ENCODE measurements around the gene HSP90AB1.

HSP90AB1 gene

DNA sequence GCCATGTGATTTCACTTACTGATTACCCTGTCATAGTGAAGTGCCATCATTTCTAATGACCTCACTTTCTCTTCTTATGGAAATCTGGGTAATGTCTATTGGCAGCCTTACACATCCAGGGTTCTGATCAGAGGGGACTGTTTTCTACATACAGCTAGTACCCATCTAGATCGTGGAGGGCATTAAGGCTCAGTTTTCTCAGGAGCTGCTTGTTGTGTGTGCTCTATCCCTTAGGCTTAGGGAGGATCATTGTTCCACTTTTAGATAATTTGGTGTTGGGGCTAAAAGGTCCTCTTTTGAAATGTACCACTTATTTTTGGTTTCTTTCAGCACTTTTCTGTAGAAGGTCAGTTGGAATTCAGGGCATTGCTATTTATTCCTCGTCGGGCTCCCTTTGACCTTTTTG is 3.8 kb downstream of the HSP90AB1 start:
- TF ChIP-seq, protein P1, sequence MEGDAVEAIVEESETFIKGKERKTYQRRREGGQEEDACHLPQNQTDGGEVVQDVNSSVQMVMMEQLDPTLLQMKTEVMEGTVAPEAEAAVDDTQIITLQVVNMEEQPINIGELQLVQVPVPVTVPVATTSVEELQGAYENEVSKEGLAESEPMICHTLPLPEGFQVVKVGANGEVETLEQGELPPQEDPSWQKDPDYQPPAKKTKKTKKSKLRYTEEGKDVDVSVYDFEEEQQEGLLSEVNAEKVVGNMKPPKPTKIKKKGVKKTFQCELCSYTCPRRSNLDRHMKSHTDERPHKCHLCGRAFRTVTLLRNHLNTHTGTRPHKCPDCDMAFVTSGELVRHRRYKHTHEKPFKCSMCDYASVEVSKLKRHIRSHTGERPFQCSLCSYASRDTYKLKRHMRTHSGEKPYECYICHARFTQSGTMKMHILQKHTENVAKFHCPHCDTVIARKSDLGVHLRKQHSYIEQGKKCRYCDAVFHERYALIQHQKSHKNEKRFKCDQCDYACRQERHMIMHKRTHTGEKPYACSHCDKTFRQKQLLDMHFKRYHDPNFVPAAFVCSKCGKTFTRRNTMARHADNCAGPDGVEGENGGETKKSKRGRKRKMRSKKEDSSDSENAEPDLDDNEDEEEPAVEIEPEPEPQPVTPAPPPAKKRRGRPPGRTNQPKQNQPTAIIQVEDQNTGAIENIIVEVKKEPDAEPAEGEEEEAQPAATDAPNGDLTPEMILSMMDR (IDR thresholded peaks at IDR 0.05; ENCODE audit: low read depth, low read length, missing control alignments) = no peak
- DNase-seq = no peak
- Histone ChIP-seq H3K27ac (no peak overlapping the region), H3K4me3 (ENCODE audit: low read depth, low read length) (no peak overlapping the region), H3K36me3 (replicated peaks) (peaks cover 74% of the 10 kb centered on the region), H3K27me3 (replicated peaks) (no peaks in the 10 kb centered on the region)
- in situ Hi-C loops (cut with HindIII; ENCODE audit: low pct_ligation_motif_present, low sequenced_read_pairs) = no loop called here

DNA sequence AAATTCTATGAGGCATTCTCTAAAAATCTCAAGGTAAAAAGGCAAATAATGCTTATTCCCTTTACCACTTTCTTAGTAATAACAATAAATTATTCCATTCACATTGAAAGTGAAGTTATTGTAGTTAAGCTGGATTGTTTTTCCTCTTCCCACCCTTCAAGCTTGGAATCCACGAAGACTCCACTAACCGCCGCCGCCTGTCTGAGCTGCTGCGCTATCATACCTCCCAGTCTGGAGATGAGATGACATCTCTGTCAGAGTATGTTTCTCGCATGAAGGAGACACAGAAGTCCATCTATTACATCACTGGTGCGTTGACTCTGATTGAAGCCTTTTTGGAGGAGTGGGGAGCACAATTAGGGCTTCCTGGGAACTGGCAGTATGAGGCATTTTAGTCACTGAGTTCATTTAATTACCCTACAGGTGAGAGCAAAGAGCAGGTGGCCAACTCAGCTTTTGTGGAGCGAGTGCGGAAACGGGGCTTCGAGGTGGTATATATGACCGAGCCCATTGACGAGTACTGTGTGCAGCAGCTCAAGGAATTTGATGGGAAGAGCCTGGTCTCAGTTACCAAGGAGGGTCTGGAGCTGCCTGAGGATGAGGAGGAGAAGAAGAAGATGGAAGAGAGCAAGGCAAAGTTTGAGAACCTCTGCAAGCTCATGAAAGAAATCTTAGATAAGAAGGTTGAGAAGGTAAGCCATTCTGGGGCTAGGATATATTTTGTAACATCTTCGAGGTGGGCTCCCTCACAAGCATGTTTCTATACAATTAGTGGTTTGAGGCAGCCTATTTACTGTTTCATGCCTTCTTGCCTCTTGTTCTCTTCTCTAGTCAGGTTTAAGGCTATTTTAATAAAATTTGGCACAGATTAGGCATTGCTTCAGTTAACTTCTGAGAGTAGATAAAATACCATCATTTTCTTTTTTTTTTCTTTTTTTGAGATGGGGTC is 4.9 kb downstream of the HSP90AB1 start:
- Histone ChIP-seq H3K27ac (no peak overlapping the region), H3K36me3 (replicated peaks) (peaks cover 74% of the 10 kb centered on the region), H3K27me3 (replicated peaks) (no peaks in the 10 kb centered on the region), H3K4me3 (ENCODE audit: low read depth, low read length) (no peak overlapping the region)
- in situ Hi-C loops (cut with HindIII; ENCODE audit: low pct_ligation_motif_present, low sequenced_read_pairs) = no loop called here
- DNase-seq = no peak
- TF ChIP-seq, protein P1 (IDR thresholded peaks at IDR 0.05; ENCODE audit: low read depth, low read length, missing control alignments) = no peak

DNA sequence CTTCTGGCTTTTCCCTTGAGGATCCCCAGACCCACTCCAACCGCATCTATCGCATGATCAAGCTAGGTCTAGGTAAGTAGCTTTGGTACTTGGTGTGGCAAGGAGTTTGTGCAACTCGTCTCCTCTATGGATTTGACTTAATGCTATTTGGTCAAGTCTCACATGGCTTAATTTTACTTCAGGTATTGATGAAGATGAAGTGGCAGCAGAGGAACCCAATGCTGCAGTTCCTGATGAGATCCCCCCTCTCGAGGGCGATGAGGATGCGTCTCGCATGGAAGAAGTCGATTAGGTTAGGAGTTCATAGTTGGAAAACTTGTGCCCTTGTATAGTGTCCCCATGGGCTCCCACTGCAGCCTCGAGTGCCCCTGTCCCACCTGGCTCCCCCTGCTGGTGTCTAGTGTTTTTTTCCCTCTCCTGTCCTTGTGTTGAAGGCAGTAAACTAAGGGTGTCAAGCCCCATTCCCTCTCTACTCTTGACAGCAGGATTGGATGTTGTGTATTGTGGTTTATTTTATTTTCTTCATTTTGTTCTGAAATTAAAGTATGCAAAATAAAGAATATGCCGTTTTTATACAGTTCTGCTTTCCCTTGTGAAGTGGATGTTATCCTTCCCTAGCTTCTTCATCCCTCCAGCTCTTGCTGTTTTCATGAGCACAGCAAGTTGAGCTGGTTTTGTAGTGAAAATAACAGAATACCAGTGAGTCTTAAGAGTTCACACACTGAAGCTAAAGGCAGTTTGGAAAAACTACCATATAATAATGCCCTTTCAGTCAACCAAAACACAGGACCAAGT is 6.6 kb downstream of the HSP90AB1 start:
- no peaks in the 10 kb centered on the region for H3K27me3 ChIP-seq (replicated peaks)
- H3K27ac ChIP-seq = no peak overlapping the region
- in situ Hi-C loops (cut with HindIII; ENCODE audit: low pct_ligation_motif_present, low sequenced_read_pairs) = no loop called here
- no peak overlapping the region for H3K4me3 ChIP-seq (ENCODE audit: low read depth, low read length)
- peaks cover 74% of the 10 kb centered on the region for H3K36me3 ChIP-seq (replicated peaks)
- TF ChIP-seq, protein P1 (IDR thresholded peaks at IDR 0.05; ENCODE audit: low read depth, low read length, missing control alignments) = peak; percentile 68
- peak; percentile 21 for DNase-seq

DNA sequence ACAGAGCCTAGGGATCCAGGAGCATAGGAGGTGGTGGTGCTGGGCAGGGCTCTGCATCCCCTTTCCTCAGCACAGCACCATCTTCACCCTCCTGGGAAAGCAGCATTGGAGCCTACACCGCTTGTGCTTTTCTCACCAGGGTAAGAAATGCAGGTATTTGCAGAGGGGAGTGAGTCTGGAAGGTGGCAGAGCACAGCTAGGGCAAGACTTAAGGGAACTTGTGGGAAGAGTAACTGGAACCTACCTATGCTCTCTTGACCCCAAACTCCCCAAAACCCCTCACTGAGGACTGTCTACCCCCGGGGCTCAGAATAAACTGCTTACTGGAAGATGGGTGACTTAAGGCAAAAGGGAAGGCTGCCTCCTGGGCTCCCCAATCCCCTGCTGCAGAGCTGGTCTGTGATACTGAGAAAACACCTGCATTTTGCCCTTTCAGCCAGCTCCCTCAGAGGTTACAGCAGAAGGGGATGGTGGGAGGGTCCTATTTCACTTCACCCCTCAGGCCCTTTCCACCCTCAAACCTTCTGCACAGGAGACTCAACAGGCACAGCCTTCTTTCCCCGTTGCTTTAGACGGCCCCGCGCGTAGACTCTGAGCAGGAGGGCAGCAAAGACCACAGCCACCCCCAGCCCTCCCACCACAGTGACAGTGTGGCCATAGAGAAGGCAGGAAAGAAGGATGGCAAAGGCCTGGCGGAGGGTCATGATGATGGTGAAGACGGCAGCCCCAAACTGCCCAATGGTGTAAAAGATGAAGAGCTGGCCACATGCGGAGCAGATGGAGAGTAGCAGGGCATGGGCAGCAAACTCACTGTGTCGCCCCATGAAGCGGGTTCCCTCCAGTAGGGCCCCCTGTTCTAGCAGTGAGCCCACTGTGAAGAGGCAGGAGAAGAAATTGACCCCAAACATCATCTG is 7.5 kb downstream of the HSP90AB1 start:
- no peaks in the 10 kb centered on the region for H3K27me3 ChIP-seq (replicated peaks)
- no peak overlapping the region for H3K4me3 ChIP-seq (ENCODE audit: low read depth, low read length)
- DNase-seq = no peak
- in situ Hi-C loops (cut with HindIII; ENCODE audit: low pct_ligation_motif_present, low sequenced_read_pairs) = no loop called here
- TF ChIP-seq, protein P1 (IDR thresholded peaks at IDR 0.05; ENCODE audit: low read depth, low read length, missing control alignments) = no peak
- peaks cover 68% of the 10 kb centered on the region for H3K36me3 ChIP-seq (replicated peaks)
- H3K27ac ChIP-seq = no peak overlapping the region

DNA sequence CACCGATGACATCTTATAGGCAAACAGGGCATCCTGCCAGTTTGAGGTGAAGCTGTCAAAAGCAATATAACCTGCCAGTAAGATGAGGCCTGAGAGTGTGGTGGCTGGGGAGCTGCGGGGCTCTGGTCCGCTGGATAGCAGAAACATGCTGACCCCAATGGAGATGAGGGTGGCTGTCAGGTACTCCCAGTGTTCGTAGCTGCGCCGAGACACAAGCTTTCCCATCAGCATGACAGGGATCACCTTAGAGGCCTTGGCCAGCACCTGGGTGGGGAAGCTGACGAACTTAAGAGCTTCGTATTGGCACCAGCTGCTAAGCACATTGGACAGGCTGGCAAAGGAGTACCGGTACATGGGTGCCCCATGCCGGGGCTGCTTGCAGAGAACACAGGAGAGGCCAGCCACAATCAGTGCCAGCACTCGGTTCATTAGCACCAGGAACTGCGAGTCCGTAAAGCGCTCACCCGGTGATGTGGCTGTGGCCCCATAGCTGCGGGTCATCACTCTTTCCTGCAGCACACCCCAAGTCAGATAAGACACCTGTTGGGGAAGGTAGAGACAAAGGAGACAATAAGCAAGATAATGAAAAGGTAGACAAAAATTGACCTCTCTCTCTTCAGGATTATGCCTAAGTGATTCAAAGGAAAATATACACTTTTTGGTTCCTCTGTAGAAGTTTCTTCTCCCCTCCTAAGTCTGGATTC is 8.4 kb downstream of the HSP90AB1 start:
- no peak overlapping the region for H3K4me3 ChIP-seq (ENCODE audit: low read depth, low read length)
- TF ChIP-seq, protein P1 (IDR thresholded peaks at IDR 0.05; ENCODE audit: low read depth, low read length, missing control alignments) = no peak
- H3K27me3 ChIP-seq (replicated peaks) = no peaks in the 10 kb centered on the region
- H3K36me3 ChIP-seq (replicated peaks) = peaks cover 59% of the 10 kb centered on the region
- in situ Hi-C loops (cut with HindIII; ENCODE audit: low pct_ligation_motif_present, low sequenced_read_pairs) = no loop called here
- no peak overlapping the region for H3K27ac ChIP-seq
- no peak for DNase-seq

All from brain microvascular endothelial cell (primary cell).